Neural cell (in vitro differentiated cells): ENCODE results near the gene KRTAP10-2. TPM values are rescaled to one million over a fixed set of nuclear protein-coding genes. Genes with fewer than 3 reads are reported as not detected.

Experiments
- H2AFZ ChIP-seq: fragments of 200-600, 300-800 bp; sonication (generic), shearing (Covaris generic); 2 replicates; pipeline ENCODE4 v1.6.0; 2014; ENCODE audit warnings: low read depth, mild to moderate bottlenecking, antibody characterized with exemption, low read length, moderate library complexity
- H3F3A ChIP-seq: fragments of 200-600 bp; shearing (Covaris generic); 2 replicates; pipeline ENCODE4 v1.6.1; 2016; ENCODE audit warnings: mild to moderate bottlenecking, moderate library complexity, mixed read lengths, antibody characterized with exemption, low read length; ENCODE audit not compliant: insufficient read depth, poor library complexity, severe bottlenecking
- H3K27ac ChIP-seq: fragments of 200-600, 300-800 bp; sonication (generic), shearing (Covaris generic); 2 replicates; pipeline ENCODE4 v1.5.1; 2014; ENCODE audit warnings: mild to moderate bottlenecking, low read length, moderate library complexity
- H3K27me3 ChIP-seq: fragments of 300-800, 200-600 bp; sonication (generic), shearing (Covaris generic); 2 replicates; pipeline ENCODE4 v1.6.0; 2014; ENCODE audit warnings: mild to moderate bottlenecking, low read depth, low read length, moderate library complexity; ENCODE audit not compliant: insufficient read depth
- H3K36me3 ChIP-seq: fragments of 300-800, 200-600 bp; sonication (generic), shearing (Covaris generic); 2 replicates; pipeline ENCODE4 v1.5.1; 2014; ENCODE audit warnings: mild to moderate bottlenecking, antibody characterized with exemption, low read length, moderate library complexity; ENCODE audit not compliant: insufficient read depth
- H3K4me2 ChIP-seq: fragments of 300-800, 200-600 bp; sonication (generic), shearing (Covaris generic); 2 replicates; pipeline ENCODE4 v1.6.0; 2014; ENCODE audit warnings: mild to moderate bottlenecking, low read length
- H3K4me3 ChIP-seq: fragments of 300-800, 200-600 bp; sonication (generic), shearing (Covaris generic); 2 replicates; pipeline ENCODE4 v1.5.1; 2014; ENCODE audit warnings: mild to moderate bottlenecking, low read length, moderate library complexity
- H3K79me2 ChIP-seq: fragments of 200-600 bp; shearing (Covaris generic); replicated peaks from 2 replicates; pipeline ENCODE4 v1.6.0; 2014; ENCODE audit warnings: mild to moderate bottlenecking, low read length, moderate library complexity; ENCODE audit not compliant: insufficient read depth
- H3K9ac ChIP-seq: fragments of 300-800, 200-600 bp; sonication (generic), shearing (Covaris generic); 2 replicates; pipeline ENCODE4 v1.6.1; 2016; ENCODE audit warnings: mild to moderate bottlenecking, low read length, mixed read lengths
- H3K9me2 ChIP-seq: fragments of 200-600 bp; shearing (Covaris generic); 2 replicates; pipeline ENCODE4 v1.6.1; 2016; ENCODE audit warnings: mild to moderate bottlenecking, low read length, mixed read lengths; ENCODE audit not compliant: insufficient read depth
- H3K9me3 ChIP-seq: fragments of 200-600, 300-800 bp; sonication (generic), shearing (Covaris generic); 2 replicates; pipeline ENCODE4 v1.6.1; 2016; ENCODE audit warnings: mild to moderate bottlenecking, mixed run types, low read length, moderate library complexity, mixed read lengths
- H4K20me1 ChIP-seq: fragments of 200-600 bp; shearing (Covaris generic); 2 replicates; pipeline ENCODE4 v1.6.1; 2016; ENCODE audit warnings: mild to moderate bottlenecking, mixed run types; ENCODE audit not compliant: insufficient read depth
- EP300 ChIP-seq: fragments of 450-650 bp; conservative IDR thresholded peaks from 2 replicates; pipeline ENCODE4 v1.6.1; 2014; ENCODE audit warnings: antibody characterized with exemption, mild to moderate bottlenecking, moderate library complexity; ENCODE audit not compliant: poor library complexity, severe bottlenecking
- EZH2 ChIP-seq: fragments of 200-600, 300-800 bp; shearing (Covaris generic), sonication (generic); IDR thresholded peaks from 2 replicates; pipeline ENCODE4 v1.6.1; 2014; ENCODE audit warnings: antibody characterized with exemption, low read length, borderline replicate concordance, mild to moderate bottlenecking; ENCODE audit not compliant: insufficient read depth, poor library complexity, severe bottlenecking
- MXI1 ChIP-seq: fragments of 450-650 bp; conservative IDR thresholded peaks from 2 replicates; pipeline ENCODE4 v1.6.1; 2014; ENCODE audit warnings: antibody characterized with exemption, mild to moderate bottlenecking; ENCODE audit not compliant: poor library complexity, severe bottlenecking
- POLR2AphosphoS5 ChIP-seq: IDR thresholded peaks from 2 replicates; pipeline ENCODE4 v1.6.1; 2012
- RAD21 ChIP-seq: fragments of 450-650 bp; conservative IDR thresholded peaks from 2 replicates; pipeline ENCODE4 v1.6.1; 2014; ENCODE audit warnings: antibody characterized with exemption, mild to moderate bottlenecking, moderate library complexity
- SMC3 ChIP-seq: fragments of 450-650 bp; conservative IDR thresholded peaks from 2 replicates; pipeline ENCODE4 v1.6.1; 2014; ENCODE audit warnings: antibody characterized with exemption, mild to moderate bottlenecking, moderate library complexity; ENCODE audit not compliant: poor library complexity
- TAF1 ChIP-seq: IDR thresholded peaks from 2 replicates; pipeline ENCODE4 v1.6.1; 2012; ENCODE audit warnings: low read depth
- polyA plus RNA-seq: library from polyadenylated mRNA; depleted of rRNA; stranded (reverse); fragments of >200 nt; gene quantifications from 2 replicates; pipeline ENCODE4 v1.2.3, GENCODE V29; 2014
- TF ChIP-seq, protein P1 (sequence below): fragments of 450-650 bp; IDR thresholded peaks from 2 replicates; pipeline ENCODE4 v1.5.1; 2014; ENCODE audit warnings: antibody characterized with exemption, mild to moderate bottlenecking, moderate library complexity; ENCODE audit not compliant: poor library complexity, severe bottlenecking
- TF ChIP-seq, protein P2 (sequence below): IDR thresholded peaks from 2 replicates; pipeline ENCODE4 v1.6.1; 2012; ENCODE audit warnings: borderline replicate concordance

The KRTAP10-2 gene
- polyA plus RNA-seq, 1 donor from 2014 or later: not detected

DNA sequence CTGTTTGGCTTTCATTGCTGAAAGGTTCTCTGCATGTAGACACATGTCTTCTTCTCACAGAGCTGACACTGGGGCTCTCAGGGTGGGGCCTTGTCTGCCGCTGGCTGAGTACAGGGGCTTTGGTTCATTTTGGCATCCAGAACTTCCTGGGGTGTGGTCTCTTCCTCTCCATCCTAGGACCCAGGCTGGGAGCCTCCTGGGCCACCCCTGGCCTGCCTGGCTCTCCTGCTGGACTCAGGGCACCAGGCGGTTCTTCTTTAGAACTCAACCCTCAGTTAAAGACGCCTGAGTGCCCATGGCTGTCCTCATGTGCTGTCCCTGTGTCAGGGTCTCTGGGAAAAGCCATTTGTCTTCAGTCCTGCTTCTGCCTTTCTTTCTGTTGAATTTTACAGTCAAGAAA is 34.6 kb upstream of the KRTAP10-2 start:
- H3K4me3 ChIP-seq: no peak overlapping the region
- no peak for TF ChIP-seq EP300
- TF ChIP-seq, protein P1, sequence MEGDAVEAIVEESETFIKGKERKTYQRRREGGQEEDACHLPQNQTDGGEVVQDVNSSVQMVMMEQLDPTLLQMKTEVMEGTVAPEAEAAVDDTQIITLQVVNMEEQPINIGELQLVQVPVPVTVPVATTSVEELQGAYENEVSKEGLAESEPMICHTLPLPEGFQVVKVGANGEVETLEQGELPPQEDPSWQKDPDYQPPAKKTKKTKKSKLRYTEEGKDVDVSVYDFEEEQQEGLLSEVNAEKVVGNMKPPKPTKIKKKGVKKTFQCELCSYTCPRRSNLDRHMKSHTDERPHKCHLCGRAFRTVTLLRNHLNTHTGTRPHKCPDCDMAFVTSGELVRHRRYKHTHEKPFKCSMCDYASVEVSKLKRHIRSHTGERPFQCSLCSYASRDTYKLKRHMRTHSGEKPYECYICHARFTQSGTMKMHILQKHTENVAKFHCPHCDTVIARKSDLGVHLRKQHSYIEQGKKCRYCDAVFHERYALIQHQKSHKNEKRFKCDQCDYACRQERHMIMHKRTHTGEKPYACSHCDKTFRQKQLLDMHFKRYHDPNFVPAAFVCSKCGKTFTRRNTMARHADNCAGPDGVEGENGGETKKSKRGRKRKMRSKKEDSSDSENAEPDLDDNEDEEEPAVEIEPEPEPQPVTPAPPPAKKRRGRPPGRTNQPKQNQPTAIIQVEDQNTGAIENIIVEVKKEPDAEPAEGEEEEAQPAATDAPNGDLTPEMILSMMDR: no peak
- no peak for TF ChIP-seq RAD21
- TF ChIP-seq EZH2: no peak
- no peak for TF ChIP-seq TAF1
- no peak for TF ChIP-seq SMC3
- TF ChIP-seq MXI1: no peak
- TF ChIP-seq, protein P2, sequence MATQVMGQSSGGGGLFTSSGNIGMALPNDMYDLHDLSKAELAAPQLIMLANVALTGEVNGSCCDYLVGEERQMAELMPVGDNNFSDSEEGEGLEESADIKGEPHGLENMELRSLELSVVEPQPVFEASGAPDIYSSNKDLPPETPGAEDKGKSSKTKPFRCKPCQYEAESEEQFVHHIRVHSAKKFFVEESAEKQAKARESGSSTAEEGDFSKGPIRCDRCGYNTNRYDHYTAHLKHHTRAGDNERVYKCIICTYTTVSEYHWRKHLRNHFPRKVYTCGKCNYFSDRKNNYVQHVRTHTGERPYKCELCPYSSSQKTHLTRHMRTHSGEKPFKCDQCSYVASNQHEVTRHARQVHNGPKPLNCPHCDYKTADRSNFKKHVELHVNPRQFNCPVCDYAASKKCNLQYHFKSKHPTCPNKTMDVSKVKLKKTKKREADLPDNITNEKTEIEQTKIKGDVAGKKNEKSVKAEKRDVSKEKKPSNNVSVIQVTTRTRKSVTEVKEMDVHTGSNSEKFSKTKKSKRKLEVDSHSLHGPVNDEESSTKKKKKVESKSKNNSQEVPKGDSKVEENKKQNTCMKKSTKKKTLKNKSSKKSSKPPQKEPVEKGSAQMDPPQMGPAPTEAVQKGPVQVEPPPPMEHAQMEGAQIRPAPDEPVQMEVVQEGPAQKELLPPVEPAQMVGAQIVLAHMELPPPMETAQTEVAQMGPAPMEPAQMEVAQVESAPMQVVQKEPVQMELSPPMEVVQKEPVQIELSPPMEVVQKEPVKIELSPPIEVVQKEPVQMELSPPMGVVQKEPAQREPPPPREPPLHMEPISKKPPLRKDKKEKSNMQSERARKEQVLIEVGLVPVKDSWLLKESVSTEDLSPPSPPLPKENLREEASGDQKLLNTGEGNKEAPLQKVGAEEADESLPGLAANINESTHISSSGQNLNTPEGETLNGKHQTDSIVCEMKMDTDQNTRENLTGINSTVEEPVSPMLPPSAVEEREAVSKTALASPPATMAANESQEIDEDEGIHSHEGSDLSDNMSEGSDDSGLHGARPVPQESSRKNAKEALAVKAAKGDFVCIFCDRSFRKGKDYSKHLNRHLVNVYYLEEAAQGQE: no peak
- TF ChIP-seq POLR2AphosphoS5: no peak
- no peaks in the 10 kb centered on the region for H3K9me2 ChIP-seq
- H3K4me2 ChIP-seq: no peak overlapping the region
- H2AFZ ChIP-seq: no peak overlapping the region
- no peaks in the 10 kb centered on the region for H3F3A ChIP-seq
- no peak overlapping the region for H3K9ac ChIP-seq
- no peak overlapping the region for H3K27ac ChIP-seq
- H3K27me3 ChIP-seq: no peaks in the 10 kb centered on the region
- no peaks in the 10 kb centered on the region for H3K36me3 ChIP-seq
- H3K9me3 ChIP-seq: no peaks in the 10 kb centered on the region
- no peaks in the 10 kb centered on the region for H3K79me2 ChIP-seq
- H4K20me1 ChIP-seq: no peaks in the 10 kb centered on the region

DNA sequence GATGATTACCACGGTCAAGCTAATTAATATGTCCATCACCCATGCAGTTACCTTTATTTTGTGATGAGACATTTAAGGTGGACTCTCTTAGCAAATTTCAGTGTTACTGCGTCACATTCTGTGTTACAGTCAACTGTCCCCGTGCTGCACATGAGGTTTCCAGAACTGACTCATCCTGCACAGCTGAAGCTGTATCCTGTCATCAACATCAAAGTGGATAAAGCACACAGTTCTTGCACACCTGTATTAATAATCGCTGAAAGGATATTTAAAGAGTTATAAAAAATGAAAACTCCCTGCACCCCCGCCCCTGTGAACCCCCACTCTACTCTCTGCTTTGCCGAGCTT is 32.5 kb upstream of the KRTAP10-2 start:
- H3K9me2 ChIP-seq: no peaks in the 10 kb centered on the region
- no peak overlapping the region for H3K9ac ChIP-seq
- no peak for TF ChIP-seq MXI1
- TF ChIP-seq, protein P1: no peak
- TF ChIP-seq, protein P2: no peak
- no peak for TF ChIP-seq EP300
- no peak for TF ChIP-seq EZH2
- no peak for TF ChIP-seq RAD21
- no peak for TF ChIP-seq TAF1
- no peak for TF ChIP-seq POLR2AphosphoS5
- TF ChIP-seq SMC3: no peak
- no peak overlapping the region for H3K27ac ChIP-seq
- H3K36me3 ChIP-seq: no peaks in the 10 kb centered on the region
- no peaks in the 10 kb centered on the region for H3F3A ChIP-seq
- no peak overlapping the region for H2AFZ ChIP-seq
- no peaks in the 10 kb centered on the region for H4K20me1 ChIP-seq
- no peaks in the 10 kb centered on the region for H3K27me3 ChIP-seq
- no peak overlapping the region for H3K4me3 ChIP-seq
- H3K9me3 ChIP-seq: no peaks in the 10 kb centered on the region
- no peak overlapping the region for H3K4me2 ChIP-seq
- H3K79me2 ChIP-seq: no peaks in the 10 kb centered on the region
